HG03342 (cell line): ENCODE measurements around the gene SRF.
A peak's percentile ranks its signal among the peaks of the same experiment; 100 is the strongest.

ENCODE experiments used
- ATAC-seq: cut with Tn5 transposase; IDR thresholded peaks from one replicate; pipeline ENCODE4 v1.9.1; 2021; ENCODE audit warnings: mild to moderate bottlenecking, moderate library complexity; ENCODE audit not compliant: unreplicated experiment

SRF gene

GRCh38 chr6:43181621-43181941 lies 10.5 kb downstream of the SRF start:
- no peak for ATAC-seq

- ATAC-seq = peak; percentile 90
Measured at GRCh38 chr6:43181942-43182860, 11.1 kb downstream of the SRF start, which contains the start of gene CUL9. Gene CUL9, plus strand, starts transcription at chr6:43182196. Its CDS starts 2,115 bp downstream, at chr6:43184311.

GRCh38 chr6:43183441-43183840 lies 12.4 kb downstream of the SRF start:
- ATAC-seq = no peak

GRCh38 chr6:43184268-43184985 lies 13.4 kb downstream of the SRF start:
- no peak for ATAC-seq

GRCh38 chr6:43185391-43185985 lies 14.4 kb downstream of the SRF start:
- ATAC-seq = no peak

GRCh38 chr6:43186019-43186418 lies 14.9 kb downstream of the SRF start:
- no peak for ATAC-seq

- no peak for ATAC-seq
Measured at GRCh38 chr6:43186706-43187105, 15.6 kb downstream of the SRF start.

- ATAC-seq = no peak
Measured at GRCh38 chr6:43187821-43188220, 16.8 kb downstream of the SRF start.

- ATAC-seq = no peak
Measured at GRCh38 chr6:43188426-43188825, 17.4 kb downstream of the SRF start.

- no peak for ATAC-seq
Measured at GRCh38 chr6:43189776-43190304, 18.8 kb downstream of the SRF start.

GRCh38 chr6:43192911-43193310 lies 21.8 kb downstream of the SRF start:
- ATAC-seq = no peak

- no peak for ATAC-seq
Measured at GRCh38 chr6:43193929-43194328, 22.9 kb downstream of the SRF start.

- ATAC-seq = no peak
Measured at GRCh38 chr6:43196337-43196736, 25.3 kb downstream of the SRF start.

GRCh38 chr6:43199912-43200311 lies 28.8 kb downstream of the SRF start:
- ATAC-seq = no peak

- no peak for ATAC-seq
Measured at GRCh38 chr6:43200541-43200940, 29.5 kb downstream of the SRF start.

- ATAC-seq = no peak
Measured at GRCh38 chr6:43202451-43202850, 31.4 kb downstream of the SRF start.

GRCh38 chr6:43203029-43203717 lies 32.1 kb downstream of the SRF start:
- no peak for ATAC-seq

GRCh38 chr6:43203718-43204095 lies 32.6 kb downstream of the SRF start:
- no peak for ATAC-seq

GRCh38 chr6:43204271-43205105 lies 33.4 kb downstream of the SRF start:
- ATAC-seq = no peak

- no peak for ATAC-seq
Measured at GRCh38 chr6:43205849-43206248, 34.8 kb downstream of the SRF start.
